H1 (cell line): ENCODE results near the gene GPR15LG. TPM values are rescaled to one million over a fixed set of nuclear protein-coding genes. Genes with fewer than 3 reads are reported as not detected.

Experiments used
- FOSL1 ChIP-seq: IDR thresholded peaks from 2 replicates; pipeline ENCODE4 v1.6.1; 2011; ENCODE audit warnings: mild to moderate bottlenecking, low read depth, low read length, moderate library complexity; ENCODE audit not compliant: insufficient read depth
- HDAC2 ChIP-seq, 2 experiments: fragments of 300-600 bp in 1 of 2; sonication (generic) in 1 of 2; IDR thresholded peaks; 2 replicates each; pipeline ENCODE4 v1.6.1; 2011 to 2012; ENCODE audit warnings: low read depth in 2 of 2, low read length in 2 of 2, mild to moderate bottlenecking in 2 of 2, moderate library complexity in 2 of 2, borderline replicate concordance in 1 of 2, inconsistent platforms in 1 of 2
- JUND ChIP-seq: IDR thresholded peaks from 2 replicates; pipeline ENCODE4 v1.6.1; 2011; ENCODE audit warnings: mild to moderate bottlenecking, improper control_type of control experiment, low read length
- NANOG ChIP-seq: IDR thresholded peaks from 2 replicates; pipeline ENCODE4 v1.6.1; 2011; ENCODE audit warnings: low read length, low read depth, mild to moderate bottlenecking, inconsistent platforms; ENCODE audit not compliant: insufficient read depth, poor library complexity, severe bottlenecking
- POLR2AphosphoS5 ChIP-seq: IDR thresholded peaks from 2 replicates; pipeline ENCODE4 v1.6.1; 2011; ENCODE audit warnings: low read depth, low read length
- RAD21 ChIP-seq, 2 experiments: IDR thresholded peaks in 1 of 2; conservative IDR thresholded peaks in 1 of 2; 2 replicates each; pipeline ENCODE4 v1.6.1; 2011; ENCODE audit warnings: low read depth in 2 of 2, low read length in 2 of 2, improper control_type of control experiment in 1 of 2, inconsistent platforms in 1 of 2, mild to moderate bottlenecking in 1 of 2, moderate library complexity in 1 of 2
- RBBP5 ChIP-seq: IDR thresholded peaks from 2 replicates; pipeline ENCODE4 v1.7.1; 2012; ENCODE audit warnings: low read depth, mild to moderate bottlenecking, inconsistent platforms, low read length, moderate library complexity, borderline replicate concordance
- RXRA ChIP-seq: IDR thresholded peaks from 2 replicates; pipeline ENCODE4 v1.6.1; 2011; ENCODE audit warnings: low read depth, mild to moderate bottlenecking, low read length, moderate library complexity; ENCODE audit not compliant: insufficient read depth
- SIRT6 ChIP-seq: IDR thresholded peaks from one replicate; pipeline ENCODE4 v1.7.1; 2012; ENCODE audit warnings: low read length, inconsistent platforms
- SP1 ChIP-seq: IDR thresholded peaks from 2 replicates; pipeline ENCODE4 v1.6.1; 2011; ENCODE audit warnings: low read depth, low read length
- YY1 ChIP-seq: IDR thresholded peaks from 2 replicates; pipeline ENCODE4 v1.6.1; 2011; ENCODE audit warnings: low read depth, mild to moderate bottlenecking, low read length
- ZNF274 ChIP-seq: IDR thresholded peaks from 2 replicates; pipeline ENCODE4 v1.7.0; 2012; ENCODE audit warnings: low read length, borderline replicate concordance; ENCODE audit errors: extremely low read depth
- polyA plus RNA-seq, 7 experiments: library from polyadenylated mRNA; depleted of rRNA in 3 of 7; stranded (reverse) in 5 of 7; unstranded in 2 of 7; fragments of >200 nt in 5 of 7; fragments of 200-250 nt in 2 of 7; gene quantifications; 1 replicate in 5 of 7; 2 replicates in 1 of 7; 4 replicates in 1 of 7; pipeline versions ENCODE4 v1.2.1 to v1.2.3, GENCODE V29; 2011 to 2013; ENCODE audit warnings: missing spikeins in 2 of 7, mixed read lengths in 2 of 7
- total RNA-seq: library from RNA; stranded (reverse); fragmentation: NEBNext Ultra II Directional; extraction: Animal tissue kit (Norgen Biotek cat#: 25700); gene quantifications from 2 replicates; pipeline ENCODE4 v1.2.1, GENCODE V29; 2021

Gene GPR15LG
- total and polyA plus RNA-seq, 2 of the 8 experiments (the other 6 are each of a cell fraction or from before 2014, with no cell fraction given): not detected

DNA sequence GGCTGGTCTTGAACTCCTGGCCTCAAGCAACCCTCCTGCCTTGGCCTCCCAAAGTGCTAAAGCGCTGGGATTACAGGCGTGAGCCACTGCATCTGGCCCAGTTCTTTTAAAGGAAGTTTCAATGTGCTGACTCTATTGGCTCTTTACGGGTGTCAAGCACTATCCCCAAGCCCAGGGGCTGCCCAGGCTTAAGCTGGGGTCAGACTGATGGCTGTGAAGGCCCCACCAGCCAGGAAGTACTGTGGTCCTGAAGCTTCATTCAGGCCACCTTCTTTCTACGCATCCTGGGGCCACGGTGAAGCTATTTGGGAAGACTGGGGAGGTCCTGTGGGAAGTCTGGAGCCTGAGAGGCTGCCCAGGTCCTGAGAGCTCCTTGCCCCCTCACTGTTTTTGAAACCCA, 8.0 kb downstream of the GPR15LG start (continued):
- no peak for TF ChIP-seq RXRA
- no peak for TF ChIP-seq FOSL1
- TF ChIP-seq SP1: no peak
- no peak for TF ChIP-seq JUND
- no peak for TF ChIP-seq POLR2AphosphoS5
- TF ChIP-seq SIRT6: no peak
- no peak for TF ChIP-seq YY1
- no peak for TF ChIP-seq ZNF274
- TF ChIP-seq NANOG: no peak
- TF ChIP-seq HDAC2 (IDR thresholded peaks at IDR 0.05; ENCODE audit: borderline replicate concordance in 1 of 2, low read depth in 2 of 2, low read length in 2 of 2): no peak
- no peak for TF ChIP-seq RAD21 (IDR thresholded peaks at IDR 0.05 in 1 of 2, conservative IDR thresholded peaks at IDR 0.05 in 1 of 2; ENCODE audit: low read depth in 2 of 2, low read length in 2 of 2)
- TF ChIP-seq RBBP5: no peak
